Muscle layer of duodenum (tissue), 2 donors: ENCODE results near the gene SLC2A9.
"Not testable (repeated sequence)": the region's sequence is repeated elsewhere in the genome, so short reads cannot be mapped to it uniquely, and the experiment has no call there.

ENCODE experiments used
- H3K27ac ChIP-seq: one replicate; pipeline ENCODE4 v1.7.0; 2013; ENCODE audit warnings: mild to moderate bottlenecking, low read length
- H3K27me3 ChIP-seq: one replicate; pipeline ENCODE4 v1.7.0; 2013; ENCODE audit warnings: low read depth, mild to moderate bottlenecking, control low read depth, low read length
- H3K36me3 ChIP-seq, 2 donors: one replicate each; pipeline ENCODE4 v1.7.0; 2013; ENCODE audit warnings: low read length in 2 of 2, control low read depth in 1 of 2, mild to moderate bottlenecking in 1 of 2; ENCODE audit not compliant: insufficient read depth in 2 of 2, control insufficient read depth in 1 of 2
- H3K4me1 ChIP-seq, 2 donors: one replicate each; pipeline ENCODE4 v1.7.0; 2013; ENCODE audit warnings: low read length in 2 of 2, mild to moderate bottlenecking in 2 of 2, control low read depth in 1 of 2, moderate library complexity in 1 of 2; ENCODE audit not compliant: insufficient read depth in 2 of 2, control insufficient read depth in 1 of 2
- H3K4me3 ChIP-seq, 2 donors: one replicate each; pipeline ENCODE4 v1.7.0; 2013; ENCODE audit warnings: low read length in 2 of 2, low read depth in 1 of 2, mild to moderate bottlenecking in 1 of 2
- H3K9me3 ChIP-seq, 2 donors: one replicate each; pipeline ENCODE4 v1.7.0; 2013; ENCODE audit warnings: low read length in 2 of 2, control low read depth in 1 of 2, mild to moderate bottlenecking in 1 of 2; ENCODE audit not compliant: control insufficient read depth in 1 of 2
- donor health status: healthy.

Gene SLC2A9

DNA sequence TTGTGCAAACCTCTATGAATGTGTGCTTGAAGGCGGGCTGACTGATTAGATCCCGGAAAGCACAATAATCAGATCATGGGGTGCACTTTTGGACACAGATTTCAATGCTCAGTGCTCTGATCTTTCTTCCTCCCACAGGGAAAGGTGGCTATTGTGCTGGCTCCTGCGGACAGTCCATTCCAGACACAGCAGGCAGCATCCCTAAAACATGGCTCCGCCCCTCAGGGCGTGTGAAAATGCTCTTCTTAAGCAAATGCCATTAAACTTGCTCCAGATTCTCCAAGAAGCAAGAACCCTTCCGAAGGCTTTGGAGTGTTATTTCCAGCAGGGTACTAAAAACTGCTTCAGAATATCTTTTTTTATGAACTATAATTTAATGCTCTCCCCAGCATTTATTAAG, 100.0 kb downstream of the SLC2A9 start:
- H3K27ac ChIP-seq: no peak overlapping the region
- H3K4me3 ChIP-seq: no peak overlapping the region
- H3K9me3 ChIP-seq: no peaks in the 10 kb centered on the region
- H3K4me1 ChIP-seq: no peaks in the 10 kb centered on the region
- H3K36me3 ChIP-seq: no peaks in the 10 kb centered on the region
- H3K27me3 ChIP-seq: no peaks in the 10 kb centered on the region

DNA sequence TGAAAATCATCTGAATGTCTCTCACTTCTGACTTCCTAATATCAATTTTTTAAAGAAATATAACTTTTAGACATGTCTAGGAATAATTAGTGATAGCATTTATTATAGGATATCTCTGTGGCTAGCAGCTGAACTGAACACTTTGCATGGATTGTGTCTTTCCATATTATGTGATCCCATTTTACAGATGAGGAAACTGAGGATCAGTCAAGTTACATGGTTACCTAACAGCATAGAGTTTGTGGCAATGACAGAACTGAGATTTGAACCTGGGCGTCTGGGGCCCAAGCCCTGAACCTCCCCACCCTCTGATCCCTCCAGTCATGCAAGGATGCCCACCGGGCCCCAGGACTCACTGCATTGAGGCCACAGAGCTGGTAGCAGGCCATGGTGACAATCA, 101.3 kb downstream of the SLC2A9 start:
- no peaks in the 10 kb centered on the region for H3K9me3 ChIP-seq
- no peak overlapping the region for H3K4me3 ChIP-seq

DNA sequence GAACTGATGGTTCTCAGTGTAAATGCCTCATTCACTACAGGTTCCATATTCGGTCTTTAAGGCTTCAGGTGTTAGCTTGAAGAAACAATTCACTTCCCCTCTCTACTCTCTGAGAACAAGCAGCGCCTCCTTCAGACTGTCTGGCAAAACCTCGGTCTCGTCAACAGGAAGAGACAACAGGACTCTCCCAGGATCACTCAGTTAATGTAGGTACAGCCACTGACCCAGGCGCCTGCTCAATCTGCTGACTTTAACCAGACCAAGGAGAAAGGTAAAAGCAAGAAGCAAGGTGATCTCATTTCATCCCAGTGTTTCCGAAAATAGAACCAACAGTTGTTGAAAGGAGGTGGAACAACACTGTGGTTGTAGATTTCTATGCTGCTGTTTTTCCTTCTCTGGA, 102.2 kb downstream of the SLC2A9 start:
- no peaks in the 10 kb centered on the region for H3K9me3 ChIP-seq
- H3K4me1 ChIP-seq: no peaks in the 10 kb centered on the region
- no peaks in the 10 kb centered on the region for H3K36me3 ChIP-seq
- H3K27ac ChIP-seq: no peak overlapping the region
- H3K27me3 ChIP-seq: no peaks in the 10 kb centered on the region
- H3K4me3 ChIP-seq: no peak overlapping the region

More for the DNA sequence above, 101.3 kb downstream of the SLC2A9 start:
- H3K27ac ChIP-seq: no peak overlapping the region
- no peaks in the 10 kb centered on the region for H3K27me3 ChIP-seq
- H3K4me1 ChIP-seq: no peaks in the 10 kb centered on the region
- H3K36me3 ChIP-seq: no peaks in the 10 kb centered on the region

DNA sequence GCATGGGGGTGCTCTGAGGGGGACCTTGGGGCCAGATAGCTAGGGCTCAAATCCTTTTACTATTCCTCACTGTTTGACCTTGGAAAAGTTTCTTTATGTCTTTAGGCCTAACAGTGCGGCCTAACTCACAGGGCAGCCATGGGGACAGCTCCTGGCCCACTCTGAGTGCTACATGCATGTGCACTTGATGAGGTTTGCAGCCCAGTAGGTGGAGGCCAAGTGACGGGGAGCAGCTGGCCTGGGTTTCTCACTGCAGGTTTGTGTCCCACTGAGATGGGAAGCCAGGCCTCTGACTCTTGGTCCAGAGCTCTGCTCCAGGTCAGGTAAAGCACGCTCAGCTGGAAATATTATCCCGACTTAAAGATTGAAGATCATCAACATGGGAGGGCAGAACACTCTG, 102.8 kb downstream of the SLC2A9 start:
- no peaks in the 10 kb centered on the region for H3K27me3 ChIP-seq
- no peaks in the 10 kb centered on the region for H3K4me1 ChIP-seq

DNA sequence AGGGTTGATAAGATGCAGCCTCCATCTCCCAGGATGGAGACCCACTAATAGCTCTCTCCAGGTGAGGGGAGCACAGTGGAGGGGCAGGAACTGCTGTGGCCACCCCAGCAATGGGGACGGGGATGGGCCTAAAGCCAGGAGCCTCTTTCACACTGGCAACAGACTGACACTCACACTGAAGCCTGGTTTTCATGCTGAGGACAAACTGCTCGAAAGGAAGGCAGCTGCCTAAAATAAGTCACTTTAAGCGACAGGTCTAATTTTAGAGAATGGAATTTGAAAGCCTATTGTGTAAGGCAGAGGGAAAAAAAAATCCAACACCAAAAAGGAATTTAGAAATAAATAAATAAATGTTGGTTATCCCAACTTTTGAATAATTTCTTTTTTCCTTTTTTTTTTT, 104.4 kb downstream of the SLC2A9 start:
- Histone ChIP-seq H3K27me3 (no peaks in the 10 kb centered on the region), H3K4me3 (no peak overlapping the region), H3K4me1 (no peaks in the 10 kb centered on the region), H3K9me3 (no peaks in the 10 kb centered on the region), H3K36me3 (no peaks in the 10 kb centered on the region), H3K27ac (no peak overlapping the region)

More for the DNA sequence above, 102.8 kb downstream of the SLC2A9 start:
- no peak overlapping the region for H3K27ac ChIP-seq
- H3K4me3 ChIP-seq: no peak overlapping the region
- H3K36me3 ChIP-seq: no peaks in the 10 kb centered on the region
- H3K9me3 ChIP-seq: no peaks in the 10 kb centered on the region

DNA sequence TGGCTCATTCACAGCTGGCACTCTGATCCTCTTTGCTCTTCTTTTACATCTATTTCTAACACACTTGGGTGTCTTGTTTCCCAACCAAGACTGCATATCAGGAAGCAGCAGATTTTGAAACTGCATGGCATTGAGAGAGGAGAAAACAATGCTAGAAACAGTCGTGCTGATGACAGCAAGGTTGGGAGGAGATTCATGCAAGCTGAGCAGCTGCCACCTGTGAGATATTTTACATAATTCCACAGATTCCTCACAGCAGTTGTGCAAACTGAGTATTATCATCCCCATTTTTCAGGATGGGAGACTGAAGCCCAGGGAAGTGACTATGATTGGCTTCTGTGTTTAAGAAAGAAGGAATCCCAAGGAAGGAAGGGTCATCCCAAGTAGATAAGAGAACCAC, 105.0 kb downstream of the SLC2A9 start:
- no peaks in the 10 kb centered on the region for H3K9me3 ChIP-seq
- H3K36me3 ChIP-seq: no peaks in the 10 kb centered on the region
- no peak overlapping the region for H3K4me3 ChIP-seq
- no peaks in the 10 kb centered on the region for H3K27me3 ChIP-seq
- H3K4me1 ChIP-seq: no peaks in the 10 kb centered on the region
- no peak overlapping the region for H3K27ac ChIP-seq

DNA sequence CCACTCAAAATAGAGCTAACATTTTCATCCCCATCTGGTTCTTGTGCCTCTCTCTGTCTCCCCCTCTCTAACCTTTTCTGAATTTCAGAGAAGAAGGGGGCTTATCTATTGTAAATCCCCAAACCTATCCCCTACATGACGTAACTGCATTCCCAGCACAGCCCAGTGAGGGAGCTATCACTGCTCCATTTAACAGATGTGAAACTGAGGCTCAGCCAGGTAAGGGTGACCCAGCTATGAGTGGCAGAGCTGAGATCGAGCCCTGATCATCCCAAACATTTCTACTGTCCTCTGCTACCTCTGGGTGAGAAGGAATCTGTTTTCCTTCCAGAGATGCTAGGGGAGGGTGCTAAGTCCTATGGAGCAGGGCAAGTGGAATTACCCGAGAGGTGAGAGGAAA, 107.5 kb downstream of the SLC2A9 start:
- Histone ChIP-seq H3K27ac (no peak overlapping the region), H3K9me3 (peaks cover 0 to 2% of the 10 kb centered on the region in 2 donors), H3K36me3 (no peaks in the 10 kb centered on the region), H3K4me3 (no peak overlapping the region), H3K27me3 (no peaks in the 10 kb centered on the region), H3K4me1 (no peaks in the 10 kb centered on the region)

DNA sequence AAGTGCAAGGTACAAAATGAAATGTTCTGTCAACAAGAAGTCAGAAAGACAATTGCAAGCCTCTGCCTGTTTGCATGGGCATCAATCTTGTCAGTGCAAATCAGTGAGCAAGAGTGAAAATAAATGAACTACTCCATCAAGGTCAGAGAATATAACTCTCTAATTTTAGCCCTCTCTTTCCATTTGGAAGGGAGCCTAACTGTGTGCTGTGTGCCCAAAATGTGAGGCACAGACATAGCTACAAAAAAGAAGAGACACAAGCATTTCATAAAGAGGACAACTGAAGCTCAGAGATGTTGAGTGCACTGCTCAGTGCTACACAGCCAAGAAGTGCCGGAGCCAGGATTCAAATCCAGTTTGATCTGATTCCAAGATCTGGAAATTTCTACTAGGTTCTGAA, 114.3 kb downstream of the SLC2A9 start:
- Histone ChIP-seq H3K4me3 (no peak overlapping the region), H3K4me1 (no peaks in the 10 kb centered on the region), H3K36me3 (peaks cover 0 to 4% of the 10 kb centered on the region in 2 donors), H3K27me3 (no peaks in the 10 kb centered on the region), H3K9me3 (peaks cover 0 to 4% of the 10 kb centered on the region in 2 donors), H3K27ac (no peak overlapping the region)

DNA sequence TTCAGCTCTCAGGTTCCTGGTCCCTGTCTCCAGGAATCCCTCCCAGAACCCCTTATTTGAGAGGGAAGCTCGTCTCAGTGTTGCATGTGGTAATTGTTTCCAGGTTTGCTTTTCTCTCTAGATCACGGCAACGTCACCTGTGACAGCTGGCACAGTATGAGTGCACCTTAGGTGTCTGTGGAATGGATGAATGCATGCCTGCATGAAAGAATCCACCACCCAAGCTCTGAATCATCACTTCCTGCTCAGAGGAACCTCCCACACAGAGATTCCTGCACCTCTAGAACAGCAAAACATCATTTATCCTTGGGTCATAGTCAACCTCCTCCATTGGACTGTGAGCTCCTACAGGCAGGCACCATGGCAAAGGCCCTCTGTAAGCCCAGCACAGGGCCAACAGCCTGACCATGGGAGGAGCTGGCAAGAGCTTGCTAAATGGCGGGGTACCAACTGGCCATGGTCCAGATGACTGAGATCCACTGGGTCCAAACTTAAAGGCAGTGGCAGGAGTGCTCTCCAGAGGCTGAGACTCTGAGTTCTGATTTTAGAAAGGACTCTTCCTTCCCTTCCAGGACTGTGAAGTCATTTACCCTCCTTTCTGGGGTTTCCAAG, 116.2 kb downstream of the SLC2A9 start:
- no peaks in the 10 kb centered on the region for H3K27me3 ChIP-seq
- peaks cover 0 to 4% of the 10 kb centered on the region in 2 donors for H3K9me3 ChIP-seq
- H3K27ac ChIP-seq: no peak overlapping the region
- H3K36me3 ChIP-seq: peaks cover 0 to 4% of the 10 kb centered on the region in 2 donors
- no peak overlapping the region for H3K4me3 ChIP-seq
- H3K4me1 ChIP-seq: no peaks in the 10 kb centered on the region

DNA sequence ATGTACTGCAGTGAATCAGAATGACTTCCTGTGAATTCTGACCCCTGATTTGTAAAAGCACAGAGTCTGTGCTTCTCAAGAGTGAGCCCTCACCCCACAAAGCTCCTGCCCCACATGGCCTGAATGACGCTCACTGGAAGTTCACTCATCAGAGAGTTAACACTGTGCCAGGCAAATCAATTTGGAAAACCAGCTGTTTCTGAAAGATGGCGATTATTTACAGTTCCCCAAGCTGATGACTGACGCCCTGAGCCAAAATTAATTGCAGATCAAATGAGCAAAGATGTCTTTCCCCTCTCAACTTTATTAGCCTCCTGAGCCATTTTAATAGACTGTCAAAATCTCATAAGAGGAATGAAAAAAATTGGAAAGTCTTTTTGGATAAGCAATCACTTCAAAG, 118.0 kb downstream of the SLC2A9 start:
- no peaks in the 10 kb centered on the region for H3K4me1 ChIP-seq
- no peak overlapping the region for H3K4me3 ChIP-seq
- no peaks in the 10 kb centered on the region for H3K9me3 ChIP-seq
- no peaks in the 10 kb centered on the region for H3K27me3 ChIP-seq
- no peak overlapping the region for H3K27ac ChIP-seq
- peaks cover 0 to 4% of the 10 kb centered on the region in 2 donors for H3K36me3 ChIP-seq

DNA sequence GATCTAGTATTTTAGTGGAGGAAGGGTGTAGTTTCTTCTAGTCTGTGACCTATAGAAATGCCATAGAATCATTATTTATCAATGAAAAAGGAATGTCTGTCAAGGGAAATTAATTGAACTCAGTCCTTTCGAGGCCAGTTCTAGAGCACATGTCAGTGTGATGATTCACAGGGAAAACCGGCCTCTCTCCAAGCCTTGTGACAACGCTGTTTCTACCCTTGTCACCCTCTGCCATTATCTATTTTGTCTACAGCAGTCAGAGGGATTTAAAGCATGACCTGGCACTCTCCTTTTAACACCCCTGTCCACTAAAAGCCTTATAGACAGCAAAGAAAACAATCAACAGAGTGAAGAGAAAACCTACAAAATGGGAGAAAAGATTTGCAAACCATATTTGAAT, 120.0 kb downstream of the SLC2A9 start:
- H3K36me3 ChIP-seq: peaks cover 0 to 4% of the 10 kb centered on the region in 2 donors
- H3K27me3 ChIP-seq: no peaks in the 10 kb centered on the region
- no peaks in the 10 kb centered on the region for H3K4me1 ChIP-seq
- H3K9me3 ChIP-seq: no peaks in the 10 kb centered on the region
- no peak overlapping the region for H3K4me3 ChIP-seq
- H3K27ac ChIP-seq: no peak overlapping the region

DNA sequence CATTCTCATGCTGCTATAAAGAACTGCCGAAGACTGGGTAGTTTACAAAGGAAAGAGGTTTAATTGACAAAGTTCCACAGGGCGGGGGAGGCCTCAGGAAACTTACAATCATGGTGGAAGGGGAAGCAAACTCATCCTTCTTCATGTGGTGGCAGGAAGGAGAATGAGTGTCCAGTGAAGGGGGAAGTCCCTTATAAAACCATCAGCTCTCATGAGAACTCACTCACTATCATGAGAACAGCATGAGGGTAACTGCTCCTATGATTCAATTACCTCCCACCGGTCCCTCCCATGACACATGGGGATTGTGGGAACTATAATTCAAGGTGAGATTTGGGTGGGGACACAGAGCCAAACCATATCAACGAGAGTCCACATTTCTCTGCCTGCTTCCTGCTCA, 120.7 kb downstream of the SLC2A9 start:
- not testable (repeated sequence) for H3K4me3 ChIP-seq, H3K4me1 ChIP-seq, H3K27ac ChIP-seq, H3K27me3 ChIP-seq, H3K36me3 ChIP-seq, H3K9me3 ChIP-seq
